AG20443 (cell line): Measurements from ENCODE around the gene LRRC32.
"Not testable (repeated sequence)": the region's sequence is repeated elsewhere in the genome, so short reads cannot be mapped to it uniquely, and the experiment has no call there.

Source experiments
- DNase-seq: peaks from one replicate; pipeline ENCODE4 v3.0.0; 2012; ENCODE audit warnings: low spot score, mixed read lengths

The LRRC32 gene

DNA sequence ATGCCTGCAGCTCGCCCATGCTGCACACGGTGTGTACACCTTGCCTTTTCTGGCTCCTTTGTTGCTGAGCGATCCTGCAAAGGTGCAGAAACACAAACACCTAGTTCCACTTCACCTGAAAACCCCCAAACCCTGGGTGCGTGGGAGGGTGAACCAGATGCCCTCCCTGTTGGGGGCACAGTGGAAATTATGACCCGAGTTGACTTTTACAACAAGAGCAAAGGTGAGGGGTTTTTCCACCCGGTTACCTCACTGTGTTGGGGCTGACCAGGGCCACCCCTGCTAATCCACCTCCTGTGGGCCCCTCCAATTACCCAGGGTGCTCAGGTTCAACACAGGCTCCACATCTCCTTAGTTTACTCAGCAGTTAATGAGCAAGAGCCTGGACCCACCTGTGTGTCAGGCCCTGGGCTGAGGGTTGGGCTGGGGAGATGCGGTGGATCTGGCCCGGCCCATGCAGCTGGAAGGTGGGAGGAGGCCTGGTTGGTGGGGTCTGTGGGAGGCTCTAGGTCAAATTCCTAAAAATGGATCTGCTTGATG is 42.1 kb downstream of the LRRC32 start:
- no peak for DNase-seq

- DNase-seq, result no peak
Observed at GRCh38 chr11:76627606-76628005, 42.9 kb downstream of the LRRC32 start.

DNA sequence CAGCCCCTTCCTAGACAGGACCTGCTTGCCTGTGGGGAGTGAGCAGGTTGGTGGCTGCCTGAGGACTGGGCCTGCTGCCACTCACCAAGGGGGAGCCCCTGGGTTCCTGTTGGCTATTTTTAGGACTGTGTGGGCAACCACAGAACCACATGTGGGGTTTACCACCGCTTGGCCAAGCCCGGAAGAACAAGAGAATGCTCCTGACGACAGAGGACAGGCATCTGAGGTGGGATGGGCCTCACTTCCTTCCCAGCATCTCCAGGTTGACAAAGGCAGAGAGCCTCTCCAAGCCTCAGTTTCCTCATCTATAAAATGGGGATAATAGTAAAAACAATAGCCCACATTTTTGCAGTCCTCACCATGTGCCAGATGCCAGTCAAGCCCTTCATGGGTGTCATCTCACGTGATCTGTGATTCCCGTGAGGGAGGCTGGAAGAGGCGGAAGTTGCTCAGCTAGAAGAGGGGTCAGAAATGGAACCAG is 43.6 kb downstream of the LRRC32 start:
- DNase-seq, result peak; percentile 50

GRCh38 chr11:76626266-76626665 is 44.3 kb downstream of the LRRC32 start:
- DNase-seq, result no peak

- no peak for DNase-seq
Observed at GRCh38 chr11:76625472-76626186, 44.9 kb downstream of the LRRC32 start.

DNA sequence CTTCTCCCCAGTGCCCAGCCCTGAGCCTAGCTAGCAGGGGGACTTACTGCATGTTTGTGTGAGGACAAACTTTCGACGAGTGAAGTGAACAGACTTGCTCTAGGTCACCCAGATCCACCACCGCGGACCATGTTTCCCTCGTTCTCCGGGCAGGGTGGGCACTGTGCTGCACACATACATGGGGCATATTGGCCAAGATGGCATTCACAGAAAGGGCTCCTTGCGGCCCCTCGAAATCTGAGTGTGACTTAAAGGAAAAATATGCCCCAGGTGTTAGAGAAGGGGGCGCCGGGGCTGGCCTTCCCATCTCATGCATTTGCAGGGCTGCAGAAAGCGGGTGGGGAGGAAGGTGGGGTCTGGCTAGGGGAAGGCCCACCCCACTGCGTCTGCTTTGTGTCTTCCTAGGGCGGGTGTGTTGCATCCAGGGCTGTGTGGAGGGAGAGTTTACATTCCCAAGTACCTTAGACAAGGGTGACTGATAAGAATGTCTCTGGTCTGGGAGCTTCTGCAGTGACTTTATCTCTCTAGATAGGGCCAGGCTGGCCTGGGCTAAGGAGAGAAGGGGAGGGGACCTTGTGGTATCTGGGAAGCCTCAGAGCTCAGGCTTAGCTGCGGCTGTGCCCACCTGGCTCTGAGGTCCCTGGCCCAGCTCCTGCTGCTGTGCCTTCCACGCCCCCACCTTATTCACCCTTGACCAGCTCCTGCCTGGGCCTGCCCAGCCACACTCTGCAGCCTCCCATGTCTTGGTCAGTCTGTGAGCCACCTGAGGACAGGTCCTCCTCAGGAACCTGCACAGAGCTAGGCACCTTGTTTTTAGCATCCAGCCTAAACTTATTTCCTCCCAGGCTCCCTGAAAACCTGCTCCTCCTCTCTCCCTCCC is 45.8 kb downstream of the LRRC32 start:
- no peak for DNase-seq

GRCh38 chr11:76623884-76624419 is 46.6 kb downstream of the LRRC32 start:
- DNase-seq, result no peak

DNA sequence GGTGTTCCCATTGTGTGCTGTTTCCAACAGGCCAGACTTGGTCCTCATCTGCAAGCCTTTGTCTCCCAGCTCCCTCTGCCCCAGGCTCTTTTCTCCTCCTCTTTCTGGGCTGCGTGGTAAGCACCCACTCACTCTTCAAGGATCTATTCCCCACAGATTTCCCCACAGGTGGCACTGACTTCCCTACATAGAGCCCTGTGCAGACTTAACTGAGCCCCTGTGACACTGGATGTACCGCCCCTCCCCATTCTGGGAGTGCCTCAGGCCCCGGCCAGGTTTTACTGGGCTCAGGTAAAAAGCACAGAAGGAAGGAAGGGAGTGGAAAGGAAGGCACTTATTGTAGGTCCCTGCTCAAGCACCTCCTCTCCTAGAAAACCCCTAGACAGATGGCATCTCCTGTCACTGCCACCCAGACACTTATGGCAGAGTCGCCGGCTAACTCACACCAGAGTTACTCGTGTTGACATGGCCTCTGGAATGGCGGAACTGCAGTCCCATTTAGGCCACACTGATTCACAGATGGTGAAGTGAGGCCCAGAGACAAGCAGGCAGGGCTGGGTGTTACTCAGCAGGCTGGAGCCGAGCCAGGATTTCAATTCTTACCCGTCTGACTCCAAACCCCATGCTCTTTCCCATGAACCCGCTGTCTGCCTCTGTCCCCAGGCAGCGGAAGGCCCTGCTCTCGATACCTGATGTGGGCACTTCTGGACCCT is 47.2 kb downstream of the LRRC32 start:
- DNase-seq, result peak; percentile 53

DNA sequence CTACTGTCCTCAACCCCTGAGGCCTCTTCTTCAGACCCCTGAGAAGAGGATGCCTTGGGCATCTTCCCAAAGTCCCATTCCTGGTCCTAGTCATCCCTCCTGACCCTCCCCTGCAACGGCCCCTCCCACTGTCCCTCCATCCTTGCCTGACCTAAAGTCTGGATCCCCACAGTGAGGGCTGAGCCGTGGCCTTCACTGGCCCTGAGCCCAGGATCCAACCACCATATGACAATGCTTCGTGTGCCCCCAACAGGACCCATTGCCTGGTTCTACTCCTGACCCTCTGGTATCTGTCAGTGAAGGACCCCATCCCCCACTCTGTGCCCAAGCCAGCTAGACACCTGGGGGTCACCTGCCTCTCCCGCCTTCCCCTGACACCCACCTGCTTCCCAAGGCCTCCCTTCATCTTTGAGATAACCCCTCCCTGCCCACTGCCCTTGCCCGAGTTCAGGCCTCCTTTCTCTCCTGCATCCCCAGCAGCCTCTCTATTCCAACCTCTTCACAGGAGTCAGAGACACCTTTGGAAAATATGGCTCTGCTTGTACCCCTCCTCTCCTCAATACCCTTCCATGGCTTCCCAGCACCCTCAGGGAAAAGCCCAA is 48.0 kb downstream of the LRRC32 start:
- DNase-seq, result no peak

GRCh38 chr11:76621868-76622267 is 48.7 kb downstream of the LRRC32 start:
- no peak for DNase-seq

DNA sequence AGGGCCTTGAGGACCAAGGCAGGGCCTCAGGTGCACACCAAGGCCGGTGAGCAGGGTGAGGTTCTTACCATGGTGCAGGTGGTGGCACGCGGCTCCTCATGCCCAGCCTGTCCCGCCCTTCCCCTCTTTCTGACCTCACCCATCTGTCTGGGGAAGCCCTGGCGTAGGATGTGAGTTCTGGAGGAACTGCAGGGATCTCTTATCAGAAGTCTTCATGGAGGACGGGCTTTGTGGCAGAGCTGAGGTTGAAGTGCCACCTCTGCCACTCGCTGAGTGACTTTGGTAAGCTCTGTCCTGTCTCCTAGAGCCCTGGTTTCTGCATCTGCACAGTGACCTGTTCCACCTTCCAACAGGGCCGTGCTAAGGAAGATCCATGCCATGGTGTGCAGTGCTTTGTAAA is 49.1 kb downstream of the LRRC32 start:
- DNase-seq, result no peak

GRCh38 chr11:76620489-76620888 is 50.1 kb downstream of the LRRC32 start:
- DNase-seq, result peak; percentile 64

- not testable (repeated sequence) for DNase-seq
Observed at GRCh38 chr11:76619801-76620200, 50.7 kb downstream of the LRRC32 start.

- peak; percentile 79 for DNase-seq
Observed at GRCh38 chr11:76617553-76618265, 52.8 kb downstream of the LRRC32 start.

- DNase-seq, result no peak
Observed at GRCh38 chr11:76616676-76617552, 53.6 kb downstream of the LRRC32 start.

DNA sequence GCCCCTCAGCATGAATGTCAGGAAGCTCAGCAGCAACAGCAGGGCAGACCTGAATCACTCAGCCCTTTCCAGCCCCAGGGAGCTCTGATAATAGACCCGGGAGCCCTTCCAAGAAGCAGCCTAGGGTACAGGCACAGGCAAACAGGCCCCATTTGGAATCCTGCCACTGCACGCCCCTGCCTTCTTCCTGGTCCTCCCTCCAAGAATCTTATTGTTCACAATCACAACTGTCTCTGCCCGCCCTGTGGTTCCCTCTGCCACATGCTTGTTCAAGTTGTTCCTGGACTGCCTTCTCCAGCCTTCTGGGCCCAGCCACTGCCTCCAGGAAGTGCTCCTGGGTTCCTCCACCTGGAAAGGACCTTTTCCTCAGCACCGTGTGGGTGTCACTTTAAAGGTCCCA is 54.6 kb downstream of the LRRC32 start:
- peak; percentile 56 for DNase-seq

GRCh38 chr11:76614471-76615179 is 55.9 kb downstream of the LRRC32 start:
- DNase-seq, result peak; percentile 77

- DNase-seq, result no peak
Observed at GRCh38 chr11:76613901-76614300, 56.6 kb downstream of the LRRC32 start.

DNA sequence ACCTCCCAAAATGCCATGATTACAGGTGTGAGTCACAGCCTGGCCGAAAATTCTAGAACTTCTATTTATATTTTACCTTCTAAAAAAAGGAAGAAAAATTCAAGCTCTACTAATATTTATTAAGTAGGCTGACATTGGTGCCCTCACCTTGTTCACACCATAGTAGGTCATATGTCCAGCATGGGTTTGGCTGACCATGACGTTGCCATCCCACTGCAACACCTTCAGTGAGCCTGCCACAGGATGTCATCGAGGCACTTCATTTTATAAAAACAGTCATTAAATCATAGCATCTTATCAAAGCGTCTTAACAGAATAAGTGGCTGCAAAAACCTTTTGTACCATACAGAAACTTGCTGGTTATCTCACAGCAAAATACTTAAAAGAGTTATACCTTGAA is 58.3 kb downstream of the LRRC32 start:
- no peak for DNase-seq
